Activated CD4-positive, alpha-beta T cell treated with anti-CD3 and anti-CD28 coated beads, Interleukin-2, amount 50 U/mL, for 48 hours (primary cell): Measurements from ENCODE around the gene WDR91.

Experiments used
- DNase-seq, 2 experiments: peaks; one replicate each; pipeline ENCODE4 v3.0.0-alpha.2; 2020

The WDR91 gene

DNA sequence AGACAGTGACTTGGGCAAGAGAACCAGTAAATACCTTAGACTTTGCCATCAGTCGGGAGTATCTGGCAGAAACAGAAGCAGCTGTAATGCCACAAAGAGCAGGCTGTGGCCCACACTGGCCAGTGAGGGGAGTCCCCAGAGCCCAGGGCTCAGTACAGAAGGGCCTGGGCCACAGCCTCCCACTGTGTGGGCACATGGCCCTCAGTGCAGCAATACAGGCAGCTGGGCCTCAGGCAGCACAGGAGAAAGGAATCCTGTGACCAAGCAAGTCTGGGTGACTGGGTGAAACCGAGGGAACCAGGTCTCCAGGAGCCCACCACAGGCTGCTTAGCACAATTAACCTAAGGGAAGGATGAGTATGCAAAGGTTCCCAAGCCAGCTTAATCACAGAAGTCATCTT, 14.0 kb downstream of the WDR91 start:
- no peak for DNase-seq

DNA sequence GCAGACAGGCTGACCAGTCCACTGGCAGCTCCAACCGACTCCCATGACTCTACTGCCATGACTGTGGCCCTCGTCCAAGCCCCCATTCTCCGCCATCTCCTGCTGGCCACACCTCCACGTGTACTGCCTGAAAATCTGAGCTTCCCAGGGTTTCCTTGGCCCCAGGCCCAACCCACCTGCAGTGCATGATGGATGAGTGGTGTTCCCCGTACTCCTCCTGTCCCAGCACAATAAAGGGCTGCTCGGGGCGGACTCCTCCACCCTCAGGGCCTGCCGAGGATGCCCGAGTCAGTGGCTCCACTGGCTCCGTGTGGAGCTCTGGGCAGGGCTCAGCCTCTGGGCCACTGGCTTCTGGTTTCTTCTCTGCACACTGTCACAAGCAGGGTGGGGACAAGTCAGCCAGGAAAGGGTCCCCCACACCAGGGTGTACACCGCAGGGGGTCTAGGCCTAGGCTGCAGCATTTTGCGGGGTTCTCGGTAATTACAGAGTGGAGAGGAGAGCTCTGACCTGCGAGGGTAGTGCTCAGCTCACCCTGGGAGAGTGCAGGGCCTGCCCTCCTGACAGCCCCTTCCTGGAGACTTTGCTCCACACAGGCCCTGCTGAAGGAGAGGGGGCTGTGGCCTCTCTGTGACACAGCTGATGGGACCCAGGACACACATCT, 15.2 kb downstream of the WDR91 start:
- no peak for DNase-seq

DNA sequence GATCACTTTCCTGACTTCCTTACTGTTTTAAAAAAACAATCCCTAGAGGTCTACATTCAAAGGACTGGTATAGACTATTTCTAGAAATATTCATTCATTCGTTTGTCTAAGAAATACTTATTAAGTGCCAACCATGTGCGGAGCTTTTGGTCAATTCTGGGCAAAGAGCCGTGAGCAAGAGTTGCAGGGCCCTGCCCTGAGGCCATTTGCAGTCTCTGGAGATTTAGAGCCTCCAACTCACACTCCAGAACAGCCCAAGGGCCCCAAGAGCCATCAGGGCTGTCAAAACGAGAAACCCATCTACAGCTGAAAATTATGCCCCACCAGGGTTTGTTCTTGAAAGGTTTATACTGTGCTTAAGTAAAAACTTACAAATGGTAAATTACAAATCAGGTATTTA, 16.2 kb downstream of the WDR91 start:
- DNase-seq = no peak

DNA sequence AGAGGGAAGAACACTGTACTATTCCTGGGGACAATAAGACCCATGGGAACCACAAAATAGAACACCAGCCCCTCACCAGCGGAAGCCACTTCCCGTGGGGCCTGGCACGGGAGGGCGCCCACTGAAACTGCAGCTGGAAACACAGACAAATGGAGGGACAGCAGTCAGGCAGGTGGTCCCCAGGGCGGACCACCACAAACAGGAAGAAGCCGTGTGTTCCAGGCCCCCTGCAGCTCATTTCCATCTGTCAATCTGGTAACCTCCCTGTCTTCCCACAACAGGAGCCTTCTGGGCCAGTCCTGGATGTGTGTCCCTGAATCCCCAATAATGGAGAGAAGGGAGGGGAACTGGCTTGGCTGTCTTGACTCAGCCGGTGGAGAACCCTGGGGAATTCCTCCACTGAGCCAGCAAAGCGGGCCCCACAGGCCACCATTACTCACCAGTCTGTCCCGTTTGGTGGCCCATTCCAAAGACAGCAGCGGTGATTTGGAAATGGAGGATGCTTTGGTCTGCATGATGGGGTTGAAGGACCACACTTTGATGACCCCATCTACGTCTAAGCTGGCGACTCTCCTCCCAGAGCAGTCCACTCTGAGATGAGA, 16.7 kb downstream of the WDR91 start:
- DNase-seq = no peak

DNA sequence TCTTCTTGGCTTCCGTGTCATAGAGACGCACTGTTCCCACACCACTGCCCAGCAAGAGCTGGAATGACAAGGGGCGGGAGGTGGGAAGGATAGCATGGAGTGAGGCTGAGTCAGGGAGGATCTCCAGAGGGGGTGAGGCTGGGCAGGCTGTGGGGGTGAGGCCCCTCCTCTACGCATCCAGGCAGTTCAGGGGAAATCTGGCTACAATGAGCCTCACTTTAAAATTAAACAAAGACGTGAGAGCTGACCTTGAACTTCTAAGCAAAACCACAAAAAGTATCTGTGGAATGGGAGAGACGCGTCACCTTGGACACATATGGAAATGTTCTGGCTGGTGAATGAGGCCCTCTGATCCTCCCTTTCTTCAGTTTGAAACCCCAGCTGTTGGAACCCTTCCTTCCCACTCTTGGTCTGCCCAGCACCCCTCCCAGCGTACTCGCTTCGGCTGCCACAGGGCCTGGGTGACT, 17.7 kb downstream of the WDR91 start:
- no peak for DNase-seq

DNA sequence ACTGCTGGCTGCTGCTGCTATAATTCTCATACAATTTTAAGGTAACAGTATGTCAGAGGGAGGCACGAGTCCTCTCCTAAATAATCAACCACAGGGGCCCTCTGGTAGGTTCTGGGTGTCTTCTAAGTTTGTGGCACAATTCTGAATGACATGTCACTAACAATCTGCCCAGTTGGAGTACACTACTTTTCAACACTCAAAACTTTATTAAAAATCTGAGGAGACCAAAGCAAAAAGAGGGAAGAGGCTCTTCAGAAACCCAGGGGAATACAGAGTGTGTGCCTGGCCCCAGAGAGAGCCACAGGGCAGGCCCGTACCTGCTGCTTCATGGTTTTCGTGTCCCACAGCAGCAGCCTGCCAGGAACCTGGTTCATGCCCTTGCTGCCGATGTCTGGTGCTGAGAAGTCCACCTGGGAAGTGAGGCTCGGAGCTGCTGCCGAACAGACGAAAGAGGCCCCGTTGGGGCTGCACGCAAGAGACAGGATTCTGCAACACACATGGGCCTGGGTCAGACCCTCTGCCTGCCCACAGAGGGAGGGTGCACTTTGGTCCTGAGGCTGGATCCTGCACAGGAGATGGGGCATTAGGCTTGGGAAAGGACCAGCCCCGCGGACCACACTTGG, 18.3 kb downstream of the WDR91 start:
- DNase-seq = no peak

DNA sequence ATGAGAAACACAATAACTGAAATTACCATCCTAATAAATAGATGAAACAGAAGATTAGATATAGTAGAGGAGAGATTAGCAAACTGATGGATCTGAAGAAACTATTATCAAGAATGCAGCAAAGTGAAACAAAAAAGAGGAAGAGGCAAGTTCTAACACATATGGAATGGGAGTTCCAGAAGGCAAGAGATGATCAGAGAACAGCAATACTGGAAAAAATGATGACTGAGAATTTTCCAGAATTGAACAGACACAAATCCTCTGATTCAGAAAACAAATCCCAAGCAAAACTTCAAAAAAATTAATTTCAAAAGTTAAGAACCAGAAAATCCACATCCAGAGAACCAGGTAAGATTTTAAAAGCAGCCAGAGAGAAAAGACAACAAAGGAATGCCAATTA, 20.6 kb downstream of the WDR91 start:
- DNase-seq = no peak

DNA sequence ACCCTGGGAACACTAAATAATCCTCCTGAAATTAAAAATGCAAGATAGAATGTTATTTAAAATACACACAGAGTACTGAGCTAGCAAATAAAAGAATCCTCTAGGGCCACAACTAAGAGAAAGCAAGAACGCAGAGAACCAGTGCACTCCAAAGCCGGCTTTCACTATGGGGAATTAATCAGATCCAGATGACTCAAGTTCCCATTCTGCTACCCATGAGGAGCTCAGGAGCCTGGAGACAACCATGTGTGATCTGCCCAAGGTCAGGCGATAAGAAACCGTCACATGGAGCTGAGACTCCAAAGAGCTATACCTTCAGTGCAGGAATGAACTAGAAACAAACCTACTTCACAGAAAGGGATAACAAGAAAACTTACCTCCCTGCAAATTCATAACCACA, 21.4 kb downstream of the WDR91 start:
- no peak for DNase-seq

DNA sequence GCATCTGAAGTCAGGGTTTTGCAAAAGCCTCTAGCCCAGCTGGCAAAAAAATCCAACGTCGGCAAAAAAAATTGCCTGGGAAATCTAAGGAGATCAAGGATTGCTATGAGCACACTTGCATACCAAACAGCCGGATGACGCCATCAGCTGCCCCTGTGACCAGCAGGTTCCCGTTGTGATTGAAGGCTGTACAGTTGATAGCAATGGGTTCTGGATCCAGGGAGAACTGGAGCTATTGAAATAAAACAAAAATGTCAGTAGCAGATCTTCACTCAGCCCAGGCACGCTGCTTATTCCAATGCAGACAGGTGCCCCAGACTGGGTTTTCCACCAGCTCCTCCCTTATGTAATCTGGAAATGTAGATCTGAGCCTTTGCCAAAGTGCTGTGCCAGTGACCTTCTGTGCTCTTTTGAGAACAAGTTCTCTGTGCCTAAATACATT, 22.1 kb downstream of the WDR91 start:
- no peak for DNase-seq

DNA sequence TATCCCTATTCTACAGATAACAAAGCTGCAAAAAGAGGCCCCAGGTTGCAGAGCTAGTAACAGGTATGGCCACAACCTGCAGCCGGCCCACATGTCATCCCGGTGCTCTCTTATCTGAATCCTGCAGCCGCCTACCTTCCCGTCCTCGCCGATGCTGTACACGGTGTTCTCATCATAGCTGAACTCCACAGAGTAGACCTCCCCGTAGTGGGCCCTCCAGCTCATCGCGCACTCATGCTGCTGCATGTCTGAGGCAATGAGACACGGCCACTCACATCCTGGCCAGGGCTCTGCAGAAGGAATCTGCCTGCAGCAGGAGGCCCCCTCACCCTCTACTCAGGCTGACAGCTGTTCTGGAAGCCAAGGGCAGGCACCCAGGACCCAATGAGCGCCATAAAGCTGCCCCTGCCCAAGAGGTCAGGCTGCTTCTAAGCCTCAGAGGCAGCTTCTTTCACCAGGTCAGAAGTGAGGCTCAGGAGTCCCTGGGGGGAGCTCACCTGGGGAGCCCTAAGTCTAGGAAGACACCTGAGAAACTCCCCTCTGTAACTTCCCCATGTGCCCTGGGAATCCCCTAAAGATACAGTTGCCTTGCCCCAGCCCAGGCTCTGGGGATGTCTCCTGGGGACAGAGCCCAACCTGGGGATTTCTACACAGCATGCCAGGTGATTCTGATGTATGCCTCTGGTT, 22.9 kb downstream of the WDR91 start:
- DNase-seq = no peak

DNA sequence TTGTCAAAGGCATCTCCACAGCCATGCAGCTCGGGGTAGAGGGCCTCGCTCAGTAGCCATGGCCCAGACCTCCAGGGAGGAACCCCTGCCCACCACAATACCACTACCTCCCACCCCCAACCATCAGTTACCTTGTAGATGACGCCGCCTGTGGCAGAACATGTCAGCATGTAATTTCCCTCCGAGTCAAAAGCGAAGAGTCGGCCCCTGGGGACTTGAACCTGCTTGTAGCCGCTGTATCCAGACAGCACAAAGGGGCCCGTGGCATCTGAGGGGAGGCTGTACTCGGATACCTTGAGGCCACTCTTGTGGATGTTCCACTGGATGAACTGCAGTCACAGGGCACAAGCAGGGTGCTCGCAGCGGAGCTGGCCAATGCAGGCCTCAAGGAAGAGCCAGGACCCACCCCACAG, 24.5 kb downstream of the WDR91 start:
- peak in 1 of 2 experiments; percentile 46 for DNase-seq

DNA sequence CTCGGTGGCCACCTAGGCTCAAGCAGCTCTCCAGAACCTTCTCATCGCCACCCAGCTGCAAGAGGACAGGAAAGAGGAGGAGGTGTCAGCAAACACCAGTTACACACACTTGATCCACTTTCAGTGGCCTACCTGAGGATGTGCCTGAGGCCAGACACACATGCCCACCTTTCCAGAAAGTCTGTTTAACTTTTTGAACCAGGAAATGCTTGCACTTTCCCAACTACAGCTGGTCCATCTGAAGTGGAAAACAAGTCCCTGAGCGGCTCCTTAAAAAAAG, 25.1 kb downstream of the WDR91 start:
- no peak for DNase-seq

DNA sequence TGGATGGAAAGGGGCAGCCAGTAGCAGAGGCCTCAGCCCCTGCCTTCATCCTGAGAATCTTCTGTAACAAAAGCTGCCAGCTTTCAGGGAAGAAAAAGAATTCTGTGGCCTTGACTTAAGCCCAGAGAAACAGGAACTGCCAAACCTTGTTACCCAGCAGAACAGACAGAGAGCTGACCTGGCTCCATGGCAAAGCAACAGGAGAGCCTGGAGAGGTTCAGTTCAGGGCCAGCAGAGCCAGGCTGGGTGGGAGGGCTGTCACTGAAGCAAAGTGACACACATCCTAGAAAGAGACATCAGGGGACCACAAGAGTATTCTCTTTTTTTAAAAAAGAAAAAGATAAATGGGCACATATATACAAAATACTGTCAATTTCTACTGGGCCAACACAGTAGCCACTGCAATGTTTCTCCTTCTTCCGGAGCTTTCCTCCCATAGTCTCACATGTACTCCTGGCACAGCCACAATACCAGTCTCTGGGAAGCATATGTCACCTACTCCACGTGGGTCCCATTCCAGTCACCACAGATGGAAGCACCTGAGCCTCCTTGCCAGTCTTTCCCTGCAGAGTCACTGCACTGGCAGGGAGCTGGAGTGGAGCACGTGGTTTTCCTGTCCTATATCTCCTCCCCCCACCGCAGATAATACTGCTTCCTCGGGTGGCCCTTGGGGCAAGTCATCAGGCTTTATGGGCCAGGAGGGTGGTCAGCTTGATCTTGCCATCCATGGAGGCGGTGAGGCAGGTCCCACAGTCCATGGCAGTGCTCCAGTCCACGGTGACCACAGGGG, 25.7 kb downstream of the WDR91 start:
- DNase-seq = no peak

DNA sequence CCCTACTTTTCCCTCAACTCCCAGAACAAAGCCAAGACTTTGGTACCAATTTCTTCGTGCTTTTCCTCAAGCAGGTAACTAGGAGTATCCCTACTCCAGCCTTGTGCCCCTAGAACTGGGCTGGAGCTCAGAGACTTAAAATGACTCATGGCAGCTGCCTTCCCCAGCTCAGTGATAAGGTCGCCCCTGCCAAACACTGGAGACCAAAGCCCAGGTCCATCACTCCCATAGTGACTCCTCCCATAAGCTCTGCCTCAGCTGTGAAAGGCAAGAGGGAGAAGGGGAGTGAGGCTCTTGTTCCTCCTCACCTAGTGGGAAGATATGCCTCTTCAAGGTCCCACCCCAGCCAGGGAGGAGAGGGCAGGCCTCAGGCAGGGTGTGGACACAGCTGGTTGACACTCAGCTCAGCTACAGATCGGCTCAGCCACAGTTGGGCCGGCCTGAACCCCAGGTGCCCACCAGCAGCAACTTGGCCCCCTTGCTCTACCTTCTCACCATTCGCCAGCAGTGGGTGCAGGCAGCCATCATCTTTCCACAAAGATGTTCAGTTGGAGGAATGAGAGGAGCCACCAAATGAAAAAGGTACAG, 27.0 kb downstream of the WDR91 start:
- DNase-seq = no peak

DNA sequence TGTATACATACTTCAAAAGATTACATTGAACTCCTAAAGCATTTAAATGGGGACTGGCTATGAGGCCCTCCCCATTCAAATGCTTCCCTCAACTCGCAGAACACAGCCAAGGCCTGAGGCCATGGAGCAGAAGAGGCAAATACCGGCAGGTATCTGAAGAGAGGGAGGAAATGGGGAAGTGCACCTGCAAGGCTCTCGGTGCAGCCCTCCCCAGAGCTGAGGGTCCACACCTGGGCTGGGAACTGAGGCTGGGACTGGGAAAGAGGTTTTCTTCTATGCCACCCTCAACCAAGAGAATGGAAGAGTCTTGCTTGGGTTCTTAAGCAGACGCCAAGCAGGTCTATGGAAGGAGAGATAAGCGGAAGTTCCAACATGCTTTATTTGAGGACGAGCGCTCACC, 27.8 kb downstream of the WDR91 start:
- DNase-seq = no peak

DNA sequence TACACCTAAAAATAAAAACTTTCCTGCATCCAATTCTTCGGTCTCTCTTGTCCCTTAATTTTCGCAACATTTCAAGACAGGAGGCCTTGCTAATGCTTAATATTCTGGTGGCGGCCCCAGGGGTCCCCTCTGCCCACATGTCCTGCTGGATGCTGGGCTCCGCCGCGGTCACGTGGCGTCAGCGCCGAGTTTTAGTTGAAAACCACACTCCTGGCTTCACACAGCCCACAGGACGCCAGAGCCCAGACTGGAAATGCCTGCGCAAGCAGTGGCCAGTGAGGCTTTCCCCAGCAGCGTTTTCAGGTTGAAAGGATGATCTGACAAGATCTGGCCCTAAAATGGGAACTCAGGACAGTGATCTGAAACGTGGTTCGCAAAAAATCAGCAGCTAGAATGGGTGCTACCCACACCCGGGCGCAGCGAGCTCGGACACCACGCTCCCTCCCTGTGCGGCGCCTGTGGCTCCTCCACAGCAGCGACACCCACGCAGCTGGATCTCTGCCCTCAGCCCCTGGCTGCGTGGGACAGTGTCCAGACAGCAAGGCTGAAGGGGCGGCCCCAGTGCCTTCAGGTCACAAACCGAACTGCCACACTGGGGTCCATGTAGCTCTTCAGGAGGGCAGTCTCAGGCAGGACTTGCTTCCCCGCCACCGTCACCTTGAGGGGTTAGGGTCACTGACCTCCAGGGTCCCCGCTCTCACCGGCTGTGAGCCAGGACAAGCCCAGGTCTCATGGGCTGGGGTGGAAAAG, 29.2 kb downstream of the WDR91 start:
- DNase-seq = no peak

DNA sequence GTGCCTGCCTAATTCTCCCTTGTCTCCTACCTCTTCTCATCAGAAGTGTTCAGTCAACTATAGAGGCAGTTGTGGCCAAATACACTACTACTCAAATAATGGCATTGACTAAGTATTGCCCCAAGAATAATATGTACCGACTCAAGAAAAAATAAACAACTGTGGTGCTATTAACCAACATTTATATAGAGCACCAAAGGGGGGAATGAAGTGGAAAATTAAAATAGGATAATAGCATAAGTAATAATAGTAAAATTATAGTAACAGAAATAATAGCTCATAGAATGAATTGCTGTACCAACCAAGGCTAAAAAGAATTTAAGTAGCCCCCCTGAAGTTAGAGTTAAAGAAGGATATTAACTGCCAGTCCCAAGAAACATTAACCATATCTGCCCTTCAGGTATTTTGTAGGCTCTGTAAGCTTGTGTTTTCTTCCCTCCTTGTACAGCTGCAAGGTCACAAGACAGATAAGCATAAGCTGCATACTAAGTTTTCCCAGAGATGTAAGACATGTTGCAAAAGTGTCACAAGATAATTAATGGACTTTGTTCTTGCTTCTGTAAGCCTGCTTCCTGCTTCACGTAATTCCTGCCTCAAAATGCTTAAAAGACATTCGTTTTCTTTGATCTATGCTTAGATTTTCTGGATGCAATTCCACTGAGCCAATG, 29.9 kb downstream of the WDR91 start:
- DNase-seq = no peak

DNA sequence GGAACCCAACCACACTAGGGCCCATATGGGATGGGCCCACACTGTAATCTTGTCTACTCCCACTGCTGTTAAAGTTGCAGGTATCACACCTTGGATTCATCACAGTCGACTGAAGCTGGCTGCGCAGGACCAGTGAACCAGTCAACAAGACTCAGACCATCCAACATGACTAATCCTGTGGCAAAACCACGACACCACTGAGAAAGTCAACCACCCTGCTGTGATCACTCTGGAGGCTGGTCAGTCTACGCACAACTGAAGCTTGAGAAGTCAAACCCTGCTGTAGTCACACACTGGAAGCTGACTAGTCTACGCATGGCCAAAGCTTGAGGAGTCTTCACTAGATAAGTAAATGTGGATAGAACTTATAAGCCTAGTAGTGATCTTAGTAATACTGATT, 31.2 kb downstream of the WDR91 start:
- DNase-seq = no peak

DNA sequence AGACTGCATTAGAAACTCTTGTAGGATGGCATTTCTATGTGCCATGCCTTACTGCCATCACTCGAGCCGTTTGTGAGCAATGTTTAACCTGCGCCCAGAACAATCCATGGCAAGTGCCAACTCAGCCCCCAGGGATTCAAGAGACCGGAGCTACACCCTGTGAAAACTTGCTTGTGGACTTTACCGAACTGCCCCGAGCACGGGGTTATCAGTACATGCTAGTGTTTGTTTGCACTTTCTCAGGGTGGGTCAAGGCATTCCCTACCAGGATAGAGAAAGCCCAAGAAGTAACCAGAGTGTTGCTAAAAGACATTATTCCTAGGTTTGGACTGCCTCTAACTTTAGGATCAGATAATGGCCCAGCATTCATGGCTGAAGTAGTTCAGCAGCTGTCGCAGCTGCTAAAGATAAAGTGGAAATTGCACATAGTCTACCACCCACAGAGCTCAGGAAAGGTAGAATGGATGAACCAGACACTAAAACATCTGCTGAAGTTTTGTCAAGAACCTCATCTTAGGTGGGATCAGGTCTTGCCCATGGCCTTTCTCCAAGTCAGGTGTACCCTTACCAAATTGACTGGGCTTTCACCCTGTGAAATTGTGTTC, 31.9 kb downstream of the WDR91 start:
- no peak for DNase-seq

DNA sequence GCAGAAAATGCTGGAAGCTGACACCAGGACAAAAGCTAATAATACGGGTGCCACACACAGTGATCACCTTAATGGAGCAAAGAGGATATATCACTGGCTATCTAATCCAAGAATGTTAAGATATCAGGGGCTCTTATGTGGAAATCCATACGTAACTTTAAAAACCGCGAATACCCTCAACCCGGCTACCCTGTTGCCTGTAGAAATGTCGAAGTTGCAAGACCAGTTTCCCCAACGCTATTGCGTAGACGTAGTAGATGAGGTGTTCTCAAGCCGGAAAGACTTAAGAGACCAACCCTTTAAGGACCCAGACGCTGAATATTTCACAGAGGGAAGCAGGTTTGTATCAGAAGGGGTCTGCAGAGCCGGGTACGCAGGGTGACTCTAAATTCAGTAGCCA, 33.0 kb downstream of the WDR91 start:
- DNase-seq = no peak

DNA sequence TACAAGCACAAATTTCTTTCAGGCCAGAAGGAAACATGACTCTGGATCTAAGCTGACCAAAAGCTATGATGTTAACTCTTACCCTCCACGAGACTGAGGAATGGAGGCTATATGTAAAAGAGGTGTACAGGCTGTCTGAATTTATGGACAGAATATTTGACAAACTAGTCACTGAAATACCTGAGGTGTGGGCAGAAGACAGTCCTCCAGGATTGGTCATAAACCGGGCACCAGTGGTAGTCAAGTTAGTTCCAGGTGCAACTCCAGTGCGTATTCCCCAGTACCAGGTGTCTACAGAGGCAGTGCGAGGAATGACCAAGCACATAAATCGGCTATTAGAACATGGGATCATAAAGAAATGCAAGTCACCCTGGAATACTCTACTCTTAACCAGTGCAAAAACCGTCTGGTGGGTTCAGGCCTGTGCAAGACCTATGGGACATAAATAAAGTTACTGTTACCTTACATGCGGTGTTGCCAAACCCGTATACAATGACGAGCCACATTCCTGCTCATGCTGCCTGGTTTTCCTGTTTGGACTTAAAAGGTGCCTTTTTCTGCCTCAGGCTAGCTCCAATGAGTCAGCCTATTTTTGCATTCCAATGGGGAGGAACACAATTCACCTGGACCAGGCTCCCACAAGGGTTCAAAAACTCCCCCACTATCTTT, 34.2 kb downstream of the WDR91 start:
- DNase-seq = no peak
